Cardiac atrium fibroblast (primary cell): ENCODE measurements around the gene LARP4B. TPM values are rescaled to one million over a fixed set of nuclear protein-coding genes. Genes with fewer than 3 reads are reported as not detected.

Experiments used
- total RNA-seq: library from RNA; depleted of rRNA; stranded (reverse); fragments of >200 nt; gene quantifications from 2 replicates; pipeline ENCODE4 v1.2.3, GENCODE V29; 2015

Gene LARP4B
- 21.5 and 24.6 TPM in 2 replicates for total RNA-seq

GRCh38 chr10:931326-932318 lies at the start of gene LARP4B:
Gene LARP4B, minus strand, starts transcription at chr10:931705. Its CDS starts 45,984 bp downstream, at chr10:885721.

Other genes with a start within 250 kb of the LARP4B start
- gene DIP2C, start 242.0 kb downstream of the LARP4B start, total RNA-seq = 8.1 and 9.1 TPM in 2 replicates
- gene GTPBP4, start 56.7 kb upstream of the LARP4B start, total RNA-seq = 22.7 and 31.8 TPM in 2 replicates
- gene IDI2, start 94.2 kb upstream of the LARP4B start, total RNA-seq = not detected in 2 replicates
- gene IDI1, start 117.4 kb upstream of the LARP4B start, total RNA-seq = 59.2 and 79.1 TPM in 2 replicates
- gene WDR37, start 124.7 kb upstream of the LARP4B start, total RNA-seq = 7.0 and 13.0 TPM in 2 replicates